ENCODE results near the gene NPLOC4.

- TF ChIP-seq POLR2A (IDR thresholded peaks at IDR 0.05) (no peak), CTCF (IDR thresholded peaks at IDR 0.05 in 4 of 5, conservative IDR thresholded peaks at IDR 0.05 in 1 of 5) (no peak)
Observed at GRCh38 chr17:81537856-81538555, 98.9 kb downstream of the NPLOC4 start.

Data from gastrocnemius medialis (tissue), 4 donors.